ENCODE data around the gene ATOX1.

- TF ChIP-seq POLR2A (IDR thresholded peaks at IDR 0.05; ENCODE audit: control extremely low read depth in 1 of 2, low read depth in 2 of 2, low read length in 2 of 2) (no peak), CHD2 (IDR thresholded peaks at IDR 0.05; ENCODE audit: low read length) (no peak), SRF (IDR thresholded peaks at IDR 0.05; ENCODE audit: low read depth, low read length) (no peak), EP300 (IDR thresholded peaks at IDR 0.05; ENCODE audit: borderline replicate concordance in 1 of 2, low read depth in 2 of 2, low read length in 2 of 2) (no peak)
Measured at GRCh38 chr5:151786468-151786867, 28.0 kb upstream of the ATOX1 start.

Data from H1 (cell line).